ENCODE data around the gene REV3L. TPM values are rescaled to one million over a fixed set of nuclear protein-coding genes. Genes with fewer than 3 reads are reported as not detected.

REV3L gene
- total and polyA plus RNA-seq, 2 donors (not counting 3 experiments of a cell fraction or from before 2014, with no cell fraction given), result 6.0 to 22.7 TPM

GRCh38 chr6:111494951-111495635, 12.1 kb upstream of the REV3L start:
- Histone ChIP-seq H3K9me3 (replicated peaks; ENCODE audit: control insufficient read depth, insufficient read depth, low read length) (no peaks in the 10 kb centered on the region), H3K36me3 (ENCODE audit: control insufficient read depth in 2 of 2, extremely low read depth in 1 of 2, insufficient read depth in 2 of 2, low read length in 2 of 2) (no peaks in the 10 kb centered on the region), H3K9me1 (replicated peaks; ENCODE audit: control insufficient read depth, extremely low read depth, insufficient read depth, low read length) (no peaks in the 10 kb centered on the region), H3K9ac (replicated peaks; ENCODE audit: extremely low read depth, insufficient read depth, low read length) (no peak overlapping the region), H3K79me2 (ENCODE audit: control insufficient read depth, insufficient read depth, low read length) (peaks cover 3% of the 10 kb centered on the region), H3K4me2 (ENCODE audit: insufficient read depth, low read length) (peak overlapping the region; percentile 73), H3K4me1 (ENCODE audit: control insufficient read depth, extremely low read depth, insufficient read depth, low read length) (peaks cover 17% of the 10 kb centered on the region), H3K4me3 (replicated peaks in 1 of 3; ENCODE audit: insufficient read depth in 1 of 3, low read depth in 1 of 3, low read length in 3 of 3) (no peak overlapping the region), H3K27me3 (ENCODE audit: control insufficient read depth in 2 of 2, insufficient read depth in 2 of 2, low read length in 2 of 2) (no peaks in the 10 kb centered on the region), H3K27ac (ENCODE audit: insufficient read depth, low read depth, low read length) (peak overlapping the region; percentile 52), H2AFZ (ENCODE audit: low read depth, low read length) (no peak overlapping the region), H4K20me1 (replicated peaks; ENCODE audit: control insufficient read depth, extremely low read depth, insufficient read depth, low read length) (no peaks in the 10 kb centered on the region)
- no peak for TF ChIP-seq POLR2A (IDR thresholded peaks at IDR 0.05; ENCODE audit: low read depth, low read length)
- no peak for TF ChIP-seq CTCF (IDR thresholded peaks at IDR 0.05; ENCODE audit: extremely low read depth in 1 of 2, insufficient read depth in 1 of 2, low read depth in 1 of 2, low read length in 2 of 2)
- no peak for TF ChIP-seq FOS (IDR thresholded peaks at IDR 0.05; ENCODE audit: borderline replicate concordance, insufficient read depth, low read length)
- TF ChIP-seq GATA2 (IDR thresholded peaks at IDR 0.05; ENCODE audit: insufficient read depth, insufficient read length, low read depth, low read length), result no peak
- no peak for TF ChIP-seq JUN (IDR thresholded peaks at IDR 0.05; ENCODE audit: borderline replicate concordance, insufficient read depth, insufficient read length, low read depth)
- no peak for TF ChIP-seq MYC (IDR thresholded peaks at IDR 0.05; ENCODE audit: low read depth, low read length)
- TF ChIP-seq MAX (IDR thresholded peaks at IDR 0.05; ENCODE audit: insufficient read depth, insufficient read length), result no peak
- no peak for TF ChIP-seq EZH2 (IDR thresholded peaks at IDR 0.05; ENCODE audit: borderline replicate concordance, low read depth, low read length, severe bottlenecking)
- intact Hi-C loops (cut with micrococcal nuclease), result loop anchor here (5.0 kb wide), 1 partner anchor 72 kb away; no protein-coding TSS in a partner anchor
- FAIRE-seq (no peak), DNase-seq (ENCODE audit: low read depth, low spot score) (peak; percentile 71)
- no TSS peak for BruUV-seq (replicated peaks)
- POLR2A ChIA-PET, result interaction anchor here (0.7 to 1.2 kb wide), 2 partner anchors 11 to 69 kb away, joined by 3 to 5 read pairs; no protein-coding TSS in a partner anchor
- dilution Hi-C loops (cut with MboI; ENCODE audit: extremely low pct_ligation_motif_present, low sequenced_read_pairs), result no loop called here
- CTCF ChIA-PET, result interaction anchor here (1.0 to 1.7 kb wide), 2 partner anchors 14 to 236 kb away, joined by 3 to 5 read pairs; a partner anchor contains a TSS

All from endothelial cell of umbilical vein (primary cell).